ES-I3 (cell line): ENCODE data around the gene PALM.

Source experiments
- H3K36me3 ChIP-seq: 2 replicates; pipeline ENCODE4 v1.6.1; 2013; ENCODE audit warnings: mild to moderate bottlenecking, low read length, control low read depth, moderate library complexity; ENCODE audit not compliant: insufficient read depth
- H3K4me1 ChIP-seq: 2 replicates; pipeline ENCODE4 v1.6.1; 2013; ENCODE audit warnings: mild to moderate bottlenecking, control low read depth, low read length; ENCODE audit not compliant: insufficient read depth
- H3K9ac ChIP-seq: 2 replicates; pipeline ENCODE4 v1.6.1; 2013; ENCODE audit warnings: low read depth, mild to moderate bottlenecking, low read length, moderate library complexity
- H3K9me3 ChIP-seq: 2 replicates; pipeline ENCODE4 v1.6.1; 2013; ENCODE audit warnings: mild to moderate bottlenecking, low read length, moderate library complexity; ENCODE audit not compliant: control insufficient read depth, insufficient read depth

The PALM gene

GRCh38 chr19:676007-676338, 32.8 kb upstream of the PALM start:
- no peaks in the 10 kb centered on the region for H3K36me3 ChIP-seq
- H3K9me3 ChIP-seq: no peaks in the 10 kb centered on the region
- H3K4me1 ChIP-seq: peaks cover 4% of the 10 kb centered on the region; the same call in 1 of the 2 replicates
- 0 out of 2 replicates have a peak overlapping the region, but pooled peaks have one; percentile 6 for H3K9ac ChIP-seq

- peaks cover 4% of the 10 kb centered on the region; the same call in 1 of the 2 replicates for H3K4me1 ChIP-seq
- H3K9ac ChIP-seq: peak within 1 kb of the TSS; percentile 27; the same call in 1 of the 2 replicates
- no peaks in the 10 kb centered on the region for H3K36me3 ChIP-seq
- H3K9me3 ChIP-seq: no peaks in the 10 kb centered on the region
These were observed 32.2 kb upstream of the PALM start, which contains the start of gene FSTL3 for GRCh38 chr19:676339-677105. TSS of gene FSTL3 (plus strand) at chr19:676392. CDS start at chr19:676424, 32 bp downstream.

- Histone ChIP-seq H3K36me3 (no peaks in the 10 kb centered on the region), H3K9me3 (no peaks in the 10 kb centered on the region), H3K9ac (no peak overlapping the region), H3K4me1 (peaks cover 4% of the 10 kb centered on the region; the same call in 1 of the 2 replicates)
These were observed 31.5 kb upstream of the PALM start for GRCh38 chr19:677201-677600.

GRCh38 chr19:677601-678436, 30.9 kb upstream of the PALM start:
- Histone ChIP-seq H3K9ac (no peak overlapping the region), H3K9me3 (no peaks in the 10 kb centered on the region), H3K4me1 (peaks cover 4% of the 10 kb centered on the region; the same call in 1 of the 2 replicates), H3K36me3 (no peaks in the 10 kb centered on the region)

DNA sequence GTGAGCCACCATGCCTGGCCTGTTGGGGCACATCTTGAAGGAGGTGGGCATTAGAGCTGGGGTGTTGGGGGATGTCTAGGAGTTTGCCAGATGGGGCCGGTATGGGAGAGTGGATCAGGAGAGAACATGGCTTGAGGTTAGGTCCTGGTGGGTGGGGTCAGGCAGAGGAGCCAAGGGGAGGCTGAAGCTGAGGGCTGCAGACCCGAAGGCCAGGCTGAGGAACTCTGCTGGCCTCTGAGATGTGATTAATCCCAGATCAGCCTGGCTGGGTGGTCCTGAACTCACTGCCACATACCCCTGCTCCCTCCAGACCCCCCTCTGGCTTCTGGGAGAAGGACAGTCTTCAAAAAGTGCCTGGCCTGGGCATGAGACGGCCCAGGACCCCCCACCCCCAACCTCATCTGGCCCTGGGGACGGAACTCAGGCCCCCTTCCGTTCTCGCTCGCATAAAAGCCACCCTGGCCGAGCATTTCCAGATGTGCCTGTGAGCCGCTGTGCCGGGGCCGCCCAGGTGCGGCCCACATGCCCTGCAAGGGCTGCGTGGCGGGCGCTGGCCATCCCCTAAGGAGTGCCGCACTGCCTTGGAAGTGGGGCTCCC, 29.8 kb upstream of the PALM start:
- H3K4me1 ChIP-seq: peaks cover 4% of the 10 kb centered on the region; the same call in 1 of the 2 replicates
- H3K9me3 ChIP-seq: no peaks in the 10 kb centered on the region
- H3K36me3 ChIP-seq: no peaks in the 10 kb centered on the region
- H3K9ac ChIP-seq: peak overlapping the region; percentile 62; the same call in 1 of the 2 replicates

DNA sequence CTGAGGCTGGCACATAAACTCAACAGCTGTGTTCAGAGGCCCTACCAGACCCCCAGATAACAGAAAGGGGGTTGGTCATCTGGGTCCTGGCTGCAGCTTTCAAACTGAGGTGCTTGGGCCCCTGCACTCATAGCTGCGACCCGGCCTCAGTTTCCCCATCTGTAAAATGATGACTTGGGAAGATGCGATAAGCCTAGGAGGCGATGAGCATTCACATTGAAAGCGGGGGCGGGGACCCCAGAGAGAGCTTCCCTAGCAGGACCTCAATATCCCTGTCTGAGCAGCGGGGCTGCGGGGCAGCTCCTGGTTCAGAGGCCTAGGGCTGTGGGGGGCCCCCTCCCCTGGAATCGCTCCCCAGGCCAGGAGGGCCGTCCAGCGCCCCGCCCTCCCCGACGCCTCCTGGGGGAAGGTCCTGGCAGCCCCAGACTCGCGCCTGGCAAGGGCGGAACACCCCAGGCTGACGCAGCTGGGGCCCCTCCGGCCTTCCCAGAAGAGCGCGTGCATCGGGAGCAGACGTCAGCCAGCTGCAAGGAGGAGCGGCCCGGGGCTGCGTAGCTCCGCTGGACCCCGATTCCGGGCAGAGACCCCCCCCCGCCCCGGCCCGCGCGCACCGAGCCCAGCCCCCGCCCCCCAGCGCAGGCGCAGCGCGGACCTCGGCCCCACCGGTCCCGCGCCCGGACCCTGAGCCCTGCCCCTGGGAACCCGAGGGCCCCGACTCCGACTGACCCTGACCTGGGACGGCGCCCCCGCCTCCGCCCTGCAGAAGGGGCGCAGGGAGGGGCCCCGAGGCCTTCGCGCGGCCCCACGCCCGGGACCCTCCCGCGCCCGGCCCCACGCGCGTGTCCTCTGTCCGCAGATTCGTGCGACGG, 29.1 kb upstream of the PALM start:
- no peaks in the 10 kb centered on the region for H3K36me3 ChIP-seq

GRCh38 chr19:680287-681028, 28.3 kb upstream of the PALM start:
- peak overlapping the region; percentile 89 for H3K9ac ChIP-seq
- peaks cover 4% of the 10 kb centered on the region; the same call in 1 of the 2 replicates for H3K4me1 ChIP-seq
- H3K36me3 ChIP-seq: no peaks in the 10 kb centered on the region
- no peaks in the 10 kb centered on the region for H3K9me3 ChIP-seq

More for the DNA sequence above, 29.1 kb upstream of the PALM start:
- Histone ChIP-seq H3K9me3 (no peaks in the 10 kb centered on the region), H3K4me1 (peaks cover 4% of the 10 kb centered on the region; the same call in 1 of the 2 replicates), H3K9ac (peak overlapping the region; percentile 83)

DNA sequence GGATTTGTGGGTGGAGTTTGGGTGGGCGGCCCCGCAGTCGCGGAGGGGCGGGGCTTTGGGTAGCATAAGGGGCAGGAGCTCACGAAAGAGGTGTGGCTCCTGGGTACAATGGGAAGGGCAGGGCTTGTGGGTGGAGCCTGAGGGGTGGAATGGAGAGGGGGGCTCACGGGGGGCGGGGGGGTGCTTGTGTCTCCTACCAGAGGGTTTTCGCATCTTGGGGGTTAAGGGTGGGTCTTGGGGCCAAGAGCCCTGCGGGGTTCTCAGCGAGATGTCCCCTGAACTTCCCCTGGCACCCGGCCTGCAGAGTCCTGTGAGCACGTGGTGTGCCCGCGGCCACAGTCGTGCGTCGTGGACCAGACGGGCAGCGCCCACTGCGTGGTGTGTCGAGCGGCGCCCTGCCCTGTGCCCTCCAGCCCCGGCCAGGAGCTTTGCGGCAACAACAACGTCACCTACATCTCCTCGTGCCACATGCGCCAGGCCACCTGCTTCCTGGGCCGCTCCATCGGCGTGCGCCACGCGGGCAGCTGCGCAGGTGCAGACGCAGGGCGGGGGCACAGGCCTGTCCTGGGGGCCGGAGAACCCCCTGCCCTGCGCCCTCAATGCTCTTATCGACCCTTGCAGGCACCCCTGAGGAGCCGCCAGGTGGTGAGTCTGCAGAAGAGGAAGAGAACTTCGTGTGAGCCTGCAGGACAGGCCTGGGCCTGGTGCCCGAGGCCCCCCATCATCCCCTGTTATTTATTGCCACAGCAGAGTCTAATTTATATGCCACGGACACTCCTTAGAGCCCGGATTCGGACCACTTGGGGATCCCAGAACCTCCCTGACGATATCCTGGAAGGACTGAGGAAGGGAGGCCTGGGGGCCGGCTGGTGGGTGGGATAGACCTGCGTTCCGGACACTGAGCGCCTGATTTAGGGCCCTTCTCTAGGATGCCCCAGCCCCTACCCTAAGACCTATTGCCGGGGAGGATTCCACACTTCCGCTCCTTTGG, 27.4 kb upstream of the PALM start:
- no peaks in the 10 kb centered on the region for H3K36me3 ChIP-seq
- H3K9ac ChIP-seq: peak overlapping the region; percentile 89; the same call in 1 of the 2 replicates
- H3K4me1 ChIP-seq: peaks cover 4% of the 10 kb centered on the region; the same call in 1 of the 2 replicates
- no peaks in the 10 kb centered on the region for H3K9me3 ChIP-seq

DNA sequence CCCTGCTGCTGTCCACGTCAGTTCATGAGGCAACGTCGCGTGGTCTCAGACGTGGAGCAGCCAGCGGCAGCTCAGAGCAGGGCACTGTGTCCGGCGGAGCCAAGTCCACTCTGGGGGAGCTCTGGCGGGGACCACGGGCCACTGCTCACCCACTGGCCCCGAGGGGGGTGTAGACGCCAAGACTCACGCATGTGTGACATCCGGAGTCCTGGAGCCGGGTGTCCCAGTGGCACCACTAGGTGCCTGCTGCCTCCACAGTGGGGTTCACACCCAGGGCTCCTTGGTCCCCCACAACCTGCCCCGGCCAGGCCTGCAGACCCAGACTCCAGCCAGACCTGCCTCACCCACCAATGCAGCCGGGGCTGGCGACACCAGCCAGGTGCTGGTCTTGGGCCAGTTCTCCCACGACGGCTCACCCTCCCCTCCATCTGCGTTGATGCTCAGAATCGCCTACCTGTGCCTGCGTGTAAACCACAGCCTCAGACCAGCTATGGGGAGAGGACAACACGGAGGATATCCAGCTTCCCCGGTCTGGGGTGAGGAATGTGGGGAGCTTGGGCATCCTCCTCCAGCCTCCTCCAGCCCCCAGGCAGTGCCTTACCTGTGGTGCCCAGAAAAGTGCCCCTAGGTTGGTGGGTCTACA, 25.9 kb upstream of the PALM start:
- Histone ChIP-seq H3K4me1 (peaks cover 1% of the 10 kb centered on the region; the same call in 1 of the 2 replicates), H3K9ac (no peak overlapping the region)

GRCh38 chr19:685454-685931, 23.2 kb upstream of the PALM start:
- H3K9ac ChIP-seq: no peak overlapping the region
- no peaks in the 10 kb centered on the region for H3K9me3 ChIP-seq
- no peaks in the 10 kb centered on the region for H3K4me1 ChIP-seq
- no peaks in the 10 kb centered on the region for H3K36me3 ChIP-seq

More for the DNA sequence above, 25.9 kb upstream of the PALM start:
- Histone ChIP-seq H3K36me3 (no peaks in the 10 kb centered on the region), H3K9me3 (no peaks in the 10 kb centered on the region)

DNA sequence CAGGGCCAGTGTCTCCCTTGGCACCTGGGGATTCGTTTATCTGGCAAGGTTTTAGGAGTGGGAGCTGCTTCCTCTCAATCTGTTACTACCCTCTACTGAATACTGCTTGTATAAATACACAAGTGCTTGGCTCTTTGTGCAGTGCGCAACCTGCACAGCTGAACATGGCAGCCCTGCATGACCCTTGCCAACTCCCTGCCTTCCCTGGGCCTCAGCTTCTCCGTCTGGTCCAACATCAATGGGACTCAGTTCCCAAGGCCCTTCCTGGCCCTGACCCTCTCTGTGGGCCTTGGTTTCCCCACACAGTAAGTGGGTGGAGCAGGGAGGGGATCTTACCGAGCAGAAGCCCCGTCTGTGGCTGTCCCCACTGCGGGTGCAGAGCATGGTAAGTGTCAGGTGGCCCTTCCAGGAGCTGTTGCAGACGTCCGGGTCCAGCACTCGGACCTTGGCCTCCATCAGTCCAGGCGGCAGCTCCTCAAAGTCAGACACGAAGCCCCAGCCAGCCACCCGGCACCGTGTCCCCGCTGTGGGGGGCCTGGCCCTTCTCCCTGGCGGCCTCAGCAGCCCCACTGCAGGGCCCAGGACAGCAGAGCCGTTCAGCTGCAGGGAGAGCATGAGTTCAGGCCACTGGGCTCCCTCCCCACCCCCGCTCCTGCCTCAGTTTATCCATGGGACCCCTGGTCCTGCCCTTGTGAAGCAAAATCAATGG, 22.0 kb upstream of the PALM start:
- H3K4me1 ChIP-seq: no peaks in the 10 kb centered on the region
- no peaks in the 10 kb centered on the region for H3K36me3 ChIP-seq
- H3K9ac ChIP-seq: no peak overlapping the region
- H3K9me3 ChIP-seq: no peaks in the 10 kb centered on the region
